ENCODE results near the gene CANT1. TPM values are rescaled to one million over a fixed set of nuclear protein-coding genes. Genes with fewer than 3 reads are reported as not detected.

CANT1 gene
- total RNA-seq, 6 experiments from 2014 or later, result 84.2 to 103 (median 92.4) TPM

- no peak overlapping the region for H3K27ac Mint-ChIP-seq
- H3K4me1 Mint-ChIP-seq (ENCODE audit: low read depth), result peaks cover 45% of the 10 kb centered on the region
- DNase-seq, result no peak
- H3K36me3 Mint-ChIP-seq (ENCODE audit: low read depth), result no peaks in the 10 kb centered on the region
- H3K4me3 Mint-ChIP-seq, result no peak overlapping the region
- no peak for TF ChIP-seq CTCF (IDR thresholded peaks at IDR 0.05)
- no peaks in the 10 kb centered on the region for H3K9me3 Mint-ChIP-seq
- H3K27me3 Mint-ChIP-seq (ENCODE audit: insufficient read depth), result peaks cover under 1% of the 10 kb centered on the region
These were observed 49.8 kb downstream of the CANT1 start for GRCh38 chr17:78959803-78960202.

- Mint-ChIP-seq H3K4me1 (ENCODE audit: low read depth) (peaks cover 52% of the 10 kb centered on the region), H3K4me3 (no peak overlapping the region), H3K9me3 (no peaks in the 10 kb centered on the region), H3K27me3 (ENCODE audit: insufficient read depth) (peaks cover 1% of the 10 kb centered on the region), H3K36me3 (ENCODE audit: low read depth) (no peaks in the 10 kb centered on the region), H3K27ac (no peak overlapping the region)
- DNase-seq, result no peak
- no peak for TF ChIP-seq CTCF (IDR thresholded peaks at IDR 0.05)
These were observed 50.9 kb downstream of the CANT1 start for GRCh38 chr17:78958641-78959127.

- Mint-ChIP-seq H3K27ac (no peak overlapping the region), H3K27me3 (ENCODE audit: insufficient read depth) (peaks cover 1% of the 10 kb centered on the region), H3K4me3 (no peak overlapping the region), H3K4me1 (ENCODE audit: low read depth) (peaks cover 46% of the 10 kb centered on the region), H3K36me3 (ENCODE audit: low read depth) (no peaks in the 10 kb centered on the region), H3K9me3 (no peaks in the 10 kb centered on the region)
- DNase-seq, result peak; percentile 19
- no peak for TF ChIP-seq CTCF (IDR thresholded peaks at IDR 0.05)
These were observed 52.4 kb downstream of the CANT1 start for GRCh38 chr17:78957128-78957527.

GRCh38 chr17:78956254-78956653, 53.3 kb downstream of the CANT1 start:
- H3K27ac Mint-ChIP-seq, result no peak overlapping the region
- H3K4me1 Mint-ChIP-seq (ENCODE audit: low read depth), result peaks cover 37% of the 10 kb centered on the region
- peaks cover 3% of the 10 kb centered on the region for H3K36me3 Mint-ChIP-seq (ENCODE audit: low read depth)
- H3K9me3 Mint-ChIP-seq, result peaks cover 5% of the 10 kb centered on the region
- H3K27me3 Mint-ChIP-seq (ENCODE audit: insufficient read depth), result peaks cover 5% of the 10 kb centered on the region
- H3K4me3 Mint-ChIP-seq, result no peak overlapping the region
- no peak for DNase-seq
- no peak for TF ChIP-seq CTCF (IDR thresholded peaks at IDR 0.05)

- Mint-ChIP-seq H3K4me1 (ENCODE audit: low read depth) (peaks cover 31% of the 10 kb centered on the region), H3K9me3 (peaks cover 20% of the 10 kb centered on the region), H3K36me3 (ENCODE audit: low read depth) (peaks cover 17% of the 10 kb centered on the region), H3K27ac (no peak overlapping the region), H3K27me3 (ENCODE audit: insufficient read depth) (peaks cover 5% of the 10 kb centered on the region), H3K4me3 (no peak overlapping the region)
- DNase-seq, result no peak
- TF ChIP-seq CTCF (IDR thresholded peaks at IDR 0.05), result no peak
These were observed 54.9 kb downstream of the CANT1 start for GRCh38 chr17:78954684-78955083.

All from HFFc6 (cell line).